NCI-H526 treated with DMSO at 0.1 percent for 48 hours (cell line): Measurements from ENCODE around the gene TADA2A.

Experiments
- DNase-seq: peaks from one replicate; lab custom pipeline; 2025; lab: John Stamatoyannopoulos, UW

TADA2A gene, protein sequence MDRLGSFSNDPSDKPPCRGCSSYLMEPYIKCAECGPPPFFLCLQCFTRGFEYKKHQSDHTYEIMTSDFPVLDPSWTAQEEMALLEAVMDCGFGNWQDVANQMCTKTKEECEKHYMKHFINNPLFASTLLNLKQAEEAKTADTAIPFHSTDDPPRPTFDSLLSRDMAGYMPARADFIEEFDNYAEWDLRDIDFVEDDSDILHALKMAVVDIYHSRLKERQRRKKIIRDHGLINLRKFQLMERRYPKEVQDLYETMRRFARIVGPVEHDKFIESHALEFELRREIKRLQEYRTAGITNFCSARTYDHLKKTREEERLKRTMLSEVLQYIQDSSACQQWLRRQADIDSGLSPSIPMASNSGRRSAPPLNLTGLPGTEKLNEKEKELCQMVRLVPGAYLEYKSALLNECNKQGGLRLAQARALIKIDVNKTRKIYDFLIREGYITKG

DNA sequence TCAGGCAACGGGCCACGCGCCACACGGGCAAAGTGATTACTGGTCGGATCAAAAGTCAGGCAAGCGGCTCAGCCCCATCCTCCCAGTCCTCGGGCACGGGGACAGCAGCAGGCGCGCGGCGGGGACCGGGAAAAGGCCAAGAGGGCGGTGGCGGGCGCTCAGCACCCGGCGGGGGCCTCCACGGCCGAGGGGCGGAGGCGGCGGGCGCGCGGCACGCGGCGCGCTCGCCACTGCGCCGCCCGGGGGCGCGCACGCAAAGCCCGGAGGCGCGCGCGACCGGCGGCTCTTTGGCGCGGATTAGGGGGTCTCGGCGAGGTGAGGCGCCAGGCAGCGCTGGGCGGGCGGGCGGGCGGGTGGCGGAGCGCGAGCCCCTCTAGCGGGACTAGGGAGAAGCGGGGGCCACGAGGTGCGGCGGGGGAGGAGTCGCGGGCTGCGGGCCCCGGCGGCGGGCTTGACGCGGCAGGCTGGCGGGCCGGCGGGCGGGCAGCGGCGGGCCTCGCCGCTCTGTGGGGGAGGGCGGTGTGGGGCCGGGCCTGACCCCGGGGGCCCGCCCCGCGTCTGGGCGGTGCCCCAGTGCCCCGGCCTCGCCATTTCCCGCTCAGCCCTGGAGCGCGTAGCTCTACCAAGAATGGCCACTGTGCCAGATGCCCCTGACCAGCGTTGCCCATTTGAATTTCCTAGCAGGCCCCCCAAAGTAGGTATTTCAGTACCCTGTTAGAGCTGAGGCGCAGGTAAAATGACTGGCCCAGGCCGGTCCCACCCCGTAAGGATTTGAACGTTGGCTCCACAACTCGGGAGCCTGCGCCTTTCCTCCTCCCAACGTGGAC lies at the start of gene TADA2A, which contains the start of gene ACACA:
TSS of gene TADA2A (plus strand) at position 252 of the 827 bp plus-strand sequence. CDS start 4,480 bp downstream, outside the sequence.
TSS of gene ACACA (minus strand) at position 202 of the 827 bp plus-strand sequence. CDS start 537 bp downstream, outside the sequence.
- peak; percentile 79 for DNase-seq

DNA sequence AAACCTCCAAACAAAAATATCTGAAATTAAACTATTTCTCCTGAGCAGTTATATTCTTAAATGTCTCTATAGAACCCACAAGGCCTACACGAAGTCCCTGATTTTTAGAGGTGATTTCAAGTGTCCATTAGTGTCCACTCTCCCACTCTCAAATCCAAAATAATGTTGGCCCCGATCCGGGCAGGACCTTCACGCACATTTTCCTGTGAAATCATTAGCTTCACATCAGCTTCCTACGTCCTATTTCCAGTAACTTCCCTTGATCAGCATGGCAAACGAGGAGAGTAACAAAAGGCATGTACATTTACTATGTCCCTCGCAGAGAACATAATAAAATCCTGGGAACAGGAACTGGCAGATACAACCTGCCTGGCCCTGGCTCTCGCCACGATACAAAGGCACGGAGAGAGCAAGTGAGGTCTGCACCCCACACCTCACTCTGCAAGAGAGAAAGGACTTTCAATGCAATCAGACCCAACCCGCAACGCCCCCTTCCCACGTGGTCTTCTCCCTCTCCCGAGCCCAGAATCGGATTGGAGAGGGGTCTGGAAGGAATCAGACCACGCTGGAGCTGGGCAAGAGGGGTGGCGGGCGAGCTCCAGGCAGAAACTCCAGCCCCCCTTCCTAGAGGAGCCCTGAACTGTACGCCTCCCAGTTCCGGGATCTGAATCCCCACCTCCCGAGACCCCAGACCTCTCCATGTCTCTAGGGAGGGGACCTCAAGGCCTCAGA lies 48.4 kb upstream of the TADA2A start:
- DNase-seq, result peak; percentile 57

DNA sequence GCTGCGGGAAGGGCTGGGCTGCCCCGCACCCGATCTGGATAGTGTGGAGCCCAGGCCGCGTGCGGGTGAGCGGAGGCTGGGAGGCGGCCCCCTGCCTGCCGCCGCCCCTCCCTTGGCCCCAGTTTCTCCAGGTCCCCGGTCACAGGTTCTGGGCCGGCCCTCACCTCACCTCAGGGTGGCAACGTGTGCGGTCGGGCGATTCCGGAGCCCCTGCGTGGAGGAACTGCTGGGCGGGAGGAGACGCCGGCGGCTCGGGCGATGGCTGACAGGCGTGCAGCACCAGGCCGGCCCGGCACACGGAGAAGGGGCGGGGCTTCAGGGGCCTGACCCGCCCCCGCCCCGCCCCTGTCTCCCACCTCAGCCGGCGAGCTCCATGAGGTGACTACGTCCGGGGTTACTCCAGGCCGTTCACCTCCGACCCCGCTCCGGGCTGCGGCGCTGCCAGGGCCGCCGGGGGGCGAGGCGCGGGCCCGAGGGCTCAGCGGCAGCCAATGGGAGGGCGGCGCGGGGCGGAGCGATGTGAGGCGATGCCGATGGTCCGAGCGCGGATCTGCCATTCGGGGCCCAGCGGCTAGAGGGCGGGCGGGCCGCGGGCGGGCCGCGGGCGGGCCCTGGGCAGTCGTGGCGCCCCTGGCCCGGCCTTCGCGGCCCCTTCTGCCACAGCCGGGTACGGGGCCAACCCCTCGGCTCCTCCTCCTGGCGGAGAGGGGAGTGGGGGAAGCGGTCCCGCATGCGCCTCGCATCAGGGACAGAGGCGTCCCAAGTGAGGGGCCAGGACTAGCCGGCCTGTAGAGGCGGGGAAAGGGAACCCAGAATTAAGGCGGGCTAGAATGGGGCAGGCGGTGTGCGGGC lies 47.6 kb upstream of the TADA2A start:
- DNase-seq, result peak; percentile 82

DNA sequence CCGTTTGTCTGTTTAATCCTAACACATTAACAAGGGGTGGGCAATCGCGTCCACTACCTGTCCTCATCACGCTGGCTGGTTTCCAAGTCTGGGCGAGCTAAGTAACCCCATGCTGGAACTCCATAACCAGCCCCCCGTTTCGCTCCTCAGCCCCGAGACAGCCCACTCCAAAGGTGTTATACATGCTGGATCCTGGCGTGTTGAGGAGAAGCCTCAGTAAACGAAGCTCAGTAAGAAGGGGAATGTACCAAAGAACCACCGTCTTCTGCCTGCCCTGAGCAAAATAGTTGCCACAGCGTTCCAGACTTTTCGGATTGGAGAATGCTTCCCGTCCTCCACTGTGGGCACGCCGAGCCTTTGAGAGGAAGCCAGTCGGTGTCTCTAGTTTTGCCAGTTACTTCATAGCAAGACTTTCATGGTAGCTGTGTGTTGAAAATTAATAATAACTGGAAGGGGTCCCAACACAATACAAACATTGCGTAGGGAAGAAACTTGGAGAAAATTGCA lies 47.0 kb upstream of the TADA2A start:
- DNase-seq, result no peak

DNA sequence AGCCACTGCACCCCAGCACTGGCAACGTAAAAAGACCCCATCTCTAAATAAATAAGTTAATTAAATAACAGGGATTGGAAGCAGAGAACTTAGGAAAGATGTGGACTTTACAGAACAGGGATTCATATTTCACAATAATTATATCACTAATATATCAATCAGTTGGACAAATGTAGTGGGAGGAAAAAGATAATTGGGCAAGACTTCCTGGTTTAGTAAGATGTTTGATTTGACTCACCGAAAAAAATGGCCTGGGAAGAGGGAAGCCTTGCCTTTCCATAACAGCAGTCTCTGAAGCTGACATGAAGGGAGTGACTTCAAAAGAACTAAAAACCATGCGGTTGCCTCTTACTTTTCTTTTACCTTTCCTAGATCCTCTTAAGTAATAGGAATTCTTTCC lies 46.1 kb upstream of the TADA2A start:
- DNase-seq, result no peak

DNA sequence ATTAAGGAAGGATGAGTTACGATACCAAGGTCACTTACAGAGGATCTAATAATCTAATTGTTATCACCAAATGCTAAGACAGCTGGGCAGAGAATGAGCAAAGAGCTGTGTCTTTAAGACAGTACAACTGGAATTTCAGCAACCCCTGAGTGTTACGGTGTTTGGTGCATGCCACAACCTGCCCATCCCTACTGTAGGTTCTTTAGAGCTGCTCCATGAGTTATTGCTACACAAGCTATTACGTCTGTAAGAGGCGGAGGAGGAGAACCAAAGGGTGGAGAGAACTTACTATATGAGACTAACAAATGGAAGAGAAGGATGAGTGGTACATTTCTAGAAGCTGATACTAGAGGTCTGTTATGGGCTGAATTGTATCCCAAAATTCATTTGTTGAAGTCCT lies 45.1 kb upstream of the TADA2A start:
- DNase-seq, result no peak

DNA sequence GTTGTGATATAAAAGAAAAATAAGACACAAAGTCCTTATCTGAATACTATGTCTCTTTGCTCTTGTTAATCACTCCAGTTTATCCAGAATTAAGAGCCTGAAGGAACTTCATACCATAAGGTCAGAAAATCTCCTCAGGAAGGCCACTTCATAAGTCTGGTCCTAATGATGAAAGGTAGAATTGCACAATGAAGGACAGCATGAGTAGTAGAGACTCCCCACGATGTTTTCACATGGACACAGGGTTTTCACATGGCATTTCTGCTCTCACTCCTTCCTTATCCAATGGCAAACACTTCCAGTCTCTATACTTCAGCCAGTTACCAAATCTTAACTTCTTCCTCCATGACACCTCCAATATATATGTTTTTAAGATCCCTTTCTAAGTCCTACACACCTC lies 41.1 kb upstream of the TADA2A start:
- no peak for DNase-seq

DNA sequence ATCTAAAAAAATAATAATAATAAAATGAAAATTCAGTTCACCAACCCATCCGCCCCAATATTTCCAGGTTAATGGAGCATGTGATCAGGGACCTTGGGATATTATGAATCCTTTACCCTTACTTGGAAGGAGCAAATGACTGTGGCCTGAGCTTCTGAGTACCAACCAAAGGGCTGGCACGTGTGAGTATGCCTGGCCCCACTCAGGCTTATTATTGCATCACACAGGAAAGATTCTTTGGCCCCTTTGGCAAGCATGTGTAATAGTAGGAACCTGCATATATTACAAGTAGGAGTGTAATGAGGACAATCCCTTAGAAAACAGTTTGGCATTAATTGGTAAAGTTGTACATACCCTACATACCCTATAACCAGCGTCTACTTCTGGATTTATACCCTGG lies 38.1 kb upstream of the TADA2A start:
- DNase-seq, result no peak

DNA sequence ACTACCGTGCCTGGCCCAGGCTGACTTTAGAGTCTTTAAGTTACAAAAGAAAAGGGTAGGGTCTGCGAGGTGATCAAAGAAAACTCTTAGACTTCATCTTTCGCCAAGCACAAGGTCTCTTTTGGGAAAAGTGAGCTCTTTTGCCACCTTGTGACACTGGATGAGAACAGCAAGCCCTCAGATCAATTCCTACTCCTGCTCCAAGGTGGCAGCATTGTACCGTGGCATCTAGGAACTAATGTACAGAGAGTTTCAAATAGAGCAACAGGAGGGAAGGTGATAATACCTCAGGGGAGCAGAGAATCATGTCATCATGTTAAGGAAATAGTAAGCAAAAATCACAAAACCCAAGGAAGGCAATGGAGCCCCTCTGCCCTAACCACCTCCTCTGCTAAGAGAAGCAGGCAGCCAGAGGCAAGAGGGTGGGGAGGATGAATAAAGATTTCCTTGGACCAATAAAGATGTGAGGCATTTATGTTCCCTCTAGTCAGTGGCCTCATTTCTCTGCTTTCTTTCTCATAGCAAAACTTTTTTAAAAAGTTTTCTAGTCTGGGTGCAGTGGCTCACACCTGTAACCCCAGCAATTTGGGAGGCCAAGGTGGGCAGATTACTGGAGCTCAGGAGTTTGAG lies 33.0 kb upstream of the TADA2A start:
- DNase-seq, result peak; percentile 83

DNA sequence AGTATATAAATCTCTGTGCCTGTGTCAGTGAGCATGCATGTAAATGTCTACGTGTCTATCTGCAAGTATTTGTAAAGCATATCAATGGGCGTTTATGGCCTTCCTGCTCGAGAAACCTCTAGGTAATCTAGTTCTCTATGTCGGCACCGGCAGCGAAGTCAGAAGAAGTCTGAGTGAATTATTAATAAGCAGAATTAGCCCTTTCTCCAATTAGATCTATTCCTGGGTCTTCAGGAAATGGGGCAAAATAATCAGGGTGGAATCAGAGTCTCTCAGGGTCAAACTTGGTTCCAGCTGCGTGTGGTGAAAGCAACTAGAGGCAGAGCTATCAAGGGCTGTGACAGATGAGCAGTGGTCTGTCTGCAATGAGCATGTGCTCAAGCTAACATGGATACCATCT lies 31.0 kb upstream of the TADA2A start, which contains the start of gene C17orf78:
TSS of gene C17orf78 (plus strand) at position 280 of the 400 bp plus-strand sequence. CDS start at position 388, 108 bp downstream.
- DNase-seq, result no peak

DNA sequence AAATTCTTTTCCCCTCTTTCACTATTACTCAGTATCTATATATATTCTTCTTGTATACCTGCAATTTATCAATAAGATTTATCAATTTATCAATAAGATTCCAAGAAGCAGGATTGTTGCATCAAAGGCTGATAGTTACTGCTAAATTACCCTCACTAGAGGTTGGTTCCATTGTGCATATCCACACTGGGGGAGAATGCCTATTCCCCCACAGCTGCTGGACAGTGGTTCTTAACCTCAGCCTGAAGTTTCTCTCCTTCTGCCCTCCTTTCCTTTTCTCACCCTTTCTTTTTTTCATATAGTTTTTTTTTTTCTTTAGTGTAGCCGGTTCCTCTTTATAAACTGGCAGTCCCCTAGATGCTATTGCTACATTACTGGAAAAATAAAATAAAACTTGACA lies 24.6 kb upstream of the TADA2A start:
- DNase-seq, result no peak

DNA sequence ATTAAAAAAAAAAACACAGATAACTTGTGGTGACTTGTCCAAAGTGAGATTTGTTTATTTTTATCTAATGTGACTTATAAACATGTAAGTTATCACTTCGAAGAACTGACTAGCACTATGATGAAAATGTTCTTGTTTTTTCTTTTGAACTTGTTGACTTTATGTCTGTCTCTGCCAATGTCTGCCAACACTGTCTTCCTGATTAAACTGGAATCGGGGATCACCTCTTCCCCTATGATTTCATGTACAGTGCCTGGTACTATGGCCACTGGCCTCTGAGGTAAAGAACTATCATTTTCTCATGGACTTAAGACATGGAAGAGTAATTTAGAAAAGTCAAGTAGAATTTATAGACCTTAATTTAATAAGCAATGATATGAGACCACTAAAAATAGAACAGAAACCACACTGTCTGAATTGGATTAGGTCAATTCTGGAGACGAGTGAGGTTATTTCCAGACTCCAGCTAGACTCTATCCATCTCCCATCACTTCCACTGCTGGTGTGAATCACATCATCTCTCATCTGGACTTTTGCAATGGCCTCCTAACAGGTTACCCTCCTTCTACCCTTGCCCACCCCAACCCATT lies 22.0 kb upstream of the TADA2A start:
- no peak for DNase-seq

DNA sequence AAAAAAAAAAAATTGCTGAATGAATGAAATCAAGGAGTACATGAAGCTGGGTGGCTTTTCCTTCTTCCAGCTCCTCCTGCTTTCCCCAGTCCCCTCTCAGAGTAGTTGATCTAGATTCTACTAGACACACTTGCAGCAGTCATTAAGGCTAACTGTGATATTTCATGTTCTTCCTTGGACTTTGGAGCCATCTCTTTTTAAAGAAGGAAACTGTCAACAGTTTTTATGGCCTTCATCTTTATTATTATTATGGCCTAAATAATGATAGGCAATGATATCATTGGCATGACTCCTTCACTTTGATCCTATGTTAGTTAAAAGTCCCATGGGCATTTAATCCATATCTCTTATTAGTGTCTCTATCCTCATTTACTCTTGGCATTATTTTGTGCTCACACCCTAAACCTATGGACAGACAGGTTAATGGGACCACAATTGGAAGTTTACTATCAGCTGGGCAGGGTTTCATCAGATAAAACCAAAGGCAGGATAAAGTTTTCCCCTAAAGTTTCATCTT lies 21.2 kb upstream of the TADA2A start:
- DNase-seq, result no peak

DNA sequence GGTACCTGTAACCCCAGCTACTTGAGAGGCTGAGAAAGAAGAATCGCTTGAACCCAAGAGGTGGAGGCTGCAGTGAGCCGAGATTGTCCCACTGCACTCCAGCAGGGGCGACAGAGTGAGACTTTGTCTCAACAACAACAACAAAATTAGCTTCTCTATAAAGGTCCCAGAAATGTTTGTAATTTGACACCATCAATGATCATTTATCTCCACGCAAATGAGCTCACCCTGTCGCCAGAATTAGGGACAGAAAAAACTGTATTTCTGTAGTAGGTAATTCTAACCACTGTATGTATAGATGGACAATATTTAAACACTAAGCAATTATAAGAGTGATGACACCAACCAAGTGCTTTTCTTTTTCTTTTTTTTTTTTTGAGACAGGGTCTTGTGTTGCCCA lies 20.2 kb upstream of the TADA2A start:
- DNase-seq, result no peak

DNA sequence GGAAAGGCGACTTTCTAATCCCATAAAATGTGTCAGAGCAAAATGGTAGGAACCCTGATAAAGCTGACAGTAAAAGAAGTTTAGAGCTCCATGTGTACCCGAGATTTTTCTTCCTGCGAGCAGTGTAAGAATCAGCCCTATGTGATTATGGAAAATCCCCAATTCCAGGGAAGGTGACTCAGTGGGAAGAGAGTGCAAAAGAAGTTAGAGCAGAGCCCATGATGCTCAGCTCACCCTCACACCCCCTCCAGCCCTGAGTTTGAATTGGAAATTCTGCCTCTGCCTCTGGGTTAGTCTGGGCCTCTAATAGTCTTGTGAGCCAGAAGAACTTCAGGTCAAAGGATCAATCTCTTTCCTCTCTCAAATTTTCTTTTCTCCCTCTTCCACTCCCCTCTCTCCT lies 18.4 kb upstream of the TADA2A start:
- DNase-seq, result no peak

DNA sequence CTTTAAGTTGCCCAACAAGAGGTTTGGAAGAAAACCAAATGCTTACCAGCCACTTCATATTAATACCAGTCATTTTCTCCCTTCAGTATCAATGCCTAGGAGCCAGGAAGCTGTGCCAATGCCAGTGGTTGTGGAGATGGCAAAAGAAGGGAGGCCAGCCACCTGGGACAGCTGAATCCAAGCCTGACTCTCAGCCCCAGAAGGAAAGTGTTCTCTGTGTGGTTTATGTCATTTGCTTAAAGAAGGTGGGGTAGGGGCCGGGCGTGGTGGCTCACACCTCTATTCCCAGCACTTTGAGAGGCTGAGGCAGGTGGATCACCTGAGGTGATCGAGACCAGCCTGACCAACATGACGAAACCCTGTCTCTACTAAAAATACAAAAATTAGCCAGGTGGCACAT lies 17.5 kb upstream of the TADA2A start:
- DNase-seq, result peak; percentile 50

DNA sequence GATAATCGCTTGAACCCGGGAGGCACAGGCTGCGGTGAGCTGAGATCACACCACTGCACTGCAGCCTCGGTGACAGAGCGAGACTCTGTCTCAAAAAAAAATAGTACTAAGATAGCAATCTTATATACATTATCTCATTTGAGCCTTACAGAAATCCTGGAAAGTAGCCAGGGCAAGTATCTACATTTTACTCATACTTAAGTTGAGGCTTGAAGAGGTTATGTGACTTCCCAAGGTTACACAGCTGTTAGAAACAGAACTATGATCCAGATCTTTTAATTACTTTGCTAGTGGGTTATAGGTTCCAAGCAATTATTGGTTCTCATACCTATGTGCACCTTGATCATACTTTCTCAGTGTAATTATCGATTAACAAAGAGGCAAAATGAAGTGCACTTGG lies 15.5 kb upstream of the TADA2A start:
- DNase-seq, result no peak

DNA sequence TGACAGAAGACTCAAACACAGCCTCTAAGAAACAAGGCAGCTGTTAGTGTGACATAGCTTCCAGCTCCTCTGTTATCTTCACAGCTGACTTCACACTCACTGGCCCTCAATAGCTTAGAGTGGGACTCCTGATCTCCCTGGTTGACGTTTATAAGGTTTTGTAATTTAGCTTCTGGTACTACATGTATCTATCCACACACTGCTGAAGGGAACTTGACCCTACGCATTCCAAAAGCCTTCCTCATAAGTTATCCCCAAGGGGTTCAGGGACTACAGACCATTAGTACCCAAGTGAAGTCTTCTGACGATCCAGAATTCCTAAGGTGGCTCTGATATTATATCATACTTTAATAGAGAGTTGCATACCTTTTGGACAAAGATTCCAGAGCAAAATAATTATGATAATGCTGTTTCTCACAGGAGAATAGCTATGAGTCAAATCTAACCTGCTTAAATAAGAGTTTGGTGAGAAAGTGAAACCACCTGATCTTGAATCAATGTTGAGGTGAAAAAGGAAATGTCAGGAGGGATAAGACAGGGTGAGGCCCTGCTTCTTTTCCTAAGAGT lies 14.6 kb upstream of the TADA2A start:
- DNase-seq, result no peak

DNA sequence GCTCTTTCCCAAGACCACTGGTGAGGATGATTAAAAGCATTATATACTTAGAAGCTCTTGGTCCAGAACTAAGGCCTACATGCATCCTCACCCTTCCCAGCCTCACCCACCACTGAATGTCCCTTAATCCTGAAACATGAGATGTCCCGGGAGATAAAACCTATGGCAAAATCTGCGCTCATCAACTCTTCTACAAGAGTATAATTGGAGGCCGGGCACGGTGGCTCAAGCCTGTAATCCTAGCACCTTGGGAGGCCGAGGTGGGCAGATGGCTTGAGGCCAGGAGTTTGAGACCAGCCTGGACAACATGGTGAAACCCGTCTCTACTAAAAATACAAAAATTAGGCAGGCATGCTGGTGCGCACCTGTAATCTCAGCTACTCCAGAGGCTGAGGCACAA lies 13.3 kb upstream of the TADA2A start:
- DNase-seq, result no peak
